Heart right ventricle (tissue), 16 donors: ENCODE data around the gene FGFR1OP2. TPM values are rescaled to one million over a fixed set of nuclear protein-coding genes. Genes with fewer than 3 reads are reported as not detected.
"Not testable (repeated sequence)": the region's sequence is repeated elsewhere in the genome, so short reads cannot be mapped to it uniquely, and the experiment has no call there.

ENCODE experiments used
- ATAC-seq, 8 donors: fragments of 200-7000 bp; cut with Tn5 transposase; one replicate each; pipeline ENCODE4 v1.9.1; 2020; ENCODE audit warnings: mild to moderate bottlenecking in 8 of 8, moderate library complexity in 8 of 8, moderate number of reproducible peaks in 1 of 8
- DNase-seq, 2 donors: peaks; one replicate each; pipeline ENCODE4 v3.0.0-alpha.2; 2020
- H3K27ac ChIP-seq, 10 donors: fragments of 200-600 bp; sonication (generic) in 2 of 10; one replicate each; pipeline versions ENCODE4 v1.5.0 to v1.8.0; 2020 to 2022; ENCODE audit warnings: mild to moderate bottlenecking in 3 of 10
- H3K27me3 ChIP-seq, 7 donors: fragments of 200-600 bp; one replicate each; pipeline ENCODE4 v1.8.0; 2021 to 2022; ENCODE audit warnings: mild to moderate bottlenecking in 2 of 7
- H3K36me3 ChIP-seq, 9 donors: fragments of 200-600 bp; sonication (generic) in 1 of 9; one replicate each; pipeline versions ENCODE4 v1.5.0 to v1.8.0; 2020 to 2022; ENCODE audit warnings: mild to moderate bottlenecking in 2 of 9
- H3K4me1 ChIP-seq, 9 donors: fragments of 200-600 bp; sonication (generic) in 1 of 9; one replicate each; pipeline versions ENCODE4 v1.5.0 to v1.8.0; 2020 to 2022; ENCODE audit warnings: mild to moderate bottlenecking in 4 of 9
- H3K4me3 ChIP-seq, 10 donors: fragments of 200-600 bp; sonication (generic) in 2 of 10; one replicate each; pipeline versions ENCODE4 v1.5.0 to v1.8.0; 2020 to 2022; ENCODE audit warnings: mild to moderate bottlenecking in 7 of 10, moderate library complexity in 2 of 10
- H3K9me3 ChIP-seq, 11 donors: fragments of 200-600 bp in 10 of 11; sonication (generic) in 2 of 11; one replicate each; pipeline versions ENCODE4 v1.5.0 to v1.8.0; 2013 to 2022; ENCODE audit warnings: mild to moderate bottlenecking in 2 of 11, control low read depth in 1 of 11, moderate library complexity in 1 of 11
- CTCF ChIP-seq, 9 donors: fragments of 200-600 bp; sonication (generic) in 2 of 9; IDR thresholded peaks; one replicate each; pipeline versions ENCODE4 v1.5.0 to v1.8.0; 2021 to 2022; ENCODE audit warnings: antibody characterized with exemption in 9 of 9, mild to moderate bottlenecking in 5 of 9, moderate library complexity in 1 of 9
- WGBS, 2 donors: extraction: QIAGEN DNeasy Blood & Tissue Kit; methylation state at CpG; one replicate each; pipeline ENCODE4 v1.1.7; 2013; ENCODE audit warnings: inconsistent platforms in 1 of 2; 5-methylcytosine and 5-hydroxymethylcytosine counted together
- intact Hi-C, 10 donors: fragments of 100-400 bp; cut with DNase I; formaldehyde crosslinking; loops; one replicate each; pipeline versions ENCODE4 v1.11.1 to v1.14.2; 2022
- polyA plus RNA-seq, 2 donors: library from polyadenylated mRNA; stranded (reverse); fragments of 200-250 nt; gene quantifications; one replicate each; pipeline ENCODE4 v1.2.3, GENCODE V29; 2013
- total RNA-seq, 10 donors: library from RNA; stranded (reverse); fragmentation: NEBNext Ultra II Directional in 3 of 10; extraction: Animal tissue kit (Norgen Biotek cat#: 25700) in 3 of 10; gene quantifications; one replicate each; pipeline versions ENCODE4 v1.2.1 to v1.2.4, GENCODE V29; 2021 to 2023
- donor health status: Arrhythmogenic right ventricular cardiomyopathy.
- donor health status: ischemic (EF 13 %, LVEDD 7.1; RV severe dilation, severe dysfunction).
- donor health status: healthy with polysubstance abuse.
- donor health status: DM: no; HTN: yes; CAD: no.
- donor health status: DM: no; HTN: no; CAD: no.
- donor health status: ischemic (EF 25% LVEDD 6.9; RV normal size, moderate dysfunction).
- donor health status: ischemic (EF 25% LVEDD 5.7; RV mildly dilated, moderate dysfunction).
- donor health status: healthy.
- donor health status: DM: yes; HTN: yes; CAD: no.
- donor health status: Ischemic cardiomyopathy.
- donor health status: ischemic (EF 35%, LVEDD 5.7; RV mildly dilated, moderate dysfunction).
- donor health status: nonischemic (EF 11% LVEDD 7.7; RV severe dilation, severe dysfunction).
- donor health status: DM: yes; HTN: yes; CAD: no.
- donor health status: PGD.
- donor health status: ischemic (EF 29% LVEDD 5.4; RV normal size, mild dysfunction).
- donor health status: nonischemic (EF 23%, LVEDD 6.1; RV moderate dilation, normal function).

Gene FGFR1OP2
- total and polyA plus RNA-seq, 12 donors = 22.3 to 41.6 (median 27.9) TPM

GRCh38 chr12:26895672-26896071, 42.6 kb upstream of the FGFR1OP2 start:
- TF ChIP-seq CTCF (IDR thresholded peaks at IDR 0.05) = no peak
- no peak for ATAC-seq
- no peaks in the 10 kb centered on the region for H3K4me1 ChIP-seq
- no peak overlapping the region for H3K27ac ChIP-seq
- H3K27me3 ChIP-seq = no peaks in the 10 kb centered on the region
- H3K9me3 ChIP-seq = peaks cover 0 to 8% (median 0%) of the 10 kb centered on the region in 11 donors
- intact Hi-C loops = no loop called here
- 95 to 96% methylated on average over 4 of the region's 4 CpGs for WGBS, 2 donors
- H3K36me3 ChIP-seq = peaks cover 0 to 32% (median 6%) of the 10 kb centered on the region in 9 donors
- no peak for DNase-seq
- no peak overlapping the region for H3K4me3 ChIP-seq

GRCh38 chr12:26896913-26897312, 41.4 kb upstream of the FGFR1OP2 start:
- H3K4me1 ChIP-seq = no peaks in the 10 kb centered on the region
- intact Hi-C loops = no loop called here
- H3K36me3 ChIP-seq = peaks cover 0 to 40% (median 6%) of the 10 kb centered on the region in 9 donors
- DNase-seq (no peak), ATAC-seq (no peak)
- no peaks in the 10 kb centered on the region for H3K27me3 ChIP-seq
- 97 to 98% methylated on average over 2 of the region's 2 CpGs for WGBS, 2 donors
- no peak overlapping the region for H3K27ac ChIP-seq
- peaks cover 0 to 8% (median 0%) of the 10 kb centered on the region in 11 donors for H3K9me3 ChIP-seq
- no peak overlapping the region for H3K4me3 ChIP-seq
- no peak for TF ChIP-seq CTCF (IDR thresholded peaks at IDR 0.05)

GRCh38 chr12:26903396-26903795, 34.9 kb upstream of the FGFR1OP2 start:
- H3K36me3 ChIP-seq = peaks cover 0 to 93% (median 30%) of the 10 kb centered on the region in 9 donors
- intact Hi-C loops, H3K27ac ChIP-seq: not testable (repeated sequence)

GRCh38 chr12:26906024-26906423, 32.2 kb upstream of the FGFR1OP2 start:
- no peak for TF ChIP-seq CTCF (IDR thresholded peaks at IDR 0.05)
- ATAC-seq = no peak
- 64 to 71% methylated on average over 1 of the region's 1 CpG for WGBS, 2 donors

More at GRCh38 chr12:26903396-26903795, 34.9 kb upstream of the FGFR1OP2 start:
- peaks cover 0 to 21% (median 8%) of the 10 kb centered on the region in 11 donors for H3K9me3 ChIP-seq
- DNase-seq, H3K4me3 ChIP-seq, H3K4me1 ChIP-seq, H3K27me3 ChIP-seq, ATAC-seq: not testable (repeated sequence)
- WGBS, 2 donors = 97% methylated on average over 2 of the region's 3 CpGs

GRCh38 chr12:26906704-26907103, 31.6 kb upstream of the FGFR1OP2 start:
- DNase-seq (no peak), ATAC-seq (no peak)
- intact Hi-C loops = no loop called here
- Histone ChIP-seq H3K9me3 (peaks cover 0 to 15% (median 8%) of the 10 kb centered on the region in 11 donors), H3K4me3 (no peak overlapping the region), H3K36me3 (peaks cover 0 to 98% (median 43%) of the 10 kb centered on the region in 9 donors), H3K27ac (no peak overlapping the region), H3K4me1 (peaks cover 0 to 6% (median 0%) of the 10 kb centered on the region in 9 donors), H3K27me3 (no peaks in the 10 kb centered on the region)
- WGBS, 2 donors = 41 to 47% methylated on average over 1 of the region's 1 CpG
- TF ChIP-seq CTCF (IDR thresholded peaks at IDR 0.05) = no peak

More at GRCh38 chr12:26906024-26906423, 32.2 kb upstream of the FGFR1OP2 start:
- Histone ChIP-seq H3K4me3 (no peak overlapping the region), H3K9me3 (peaks cover 0 to 15% (median 8%) of the 10 kb centered on the region in 11 donors), H3K27me3 (no peaks in the 10 kb centered on the region), H3K4me1 (peaks cover 0 to 6% (median 0%) of the 10 kb centered on the region in 9 donors), H3K27ac (no peak overlapping the region), H3K36me3 (peaks cover 0 to 98% (median 40%) of the 10 kb centered on the region in 9 donors)
- DNase-seq = no peak
- intact Hi-C loops = no loop called here
